ENCODE results near the gene ZC3H12C. TPM values are rescaled to one million over a fixed set of nuclear protein-coding genes. Genes with fewer than 3 reads are reported as not detected.
"Not testable (repeated sequence)": the region's sequence is repeated elsewhere in the genome, so short reads cannot be mapped to it uniquely, and the experiment has no call there.

Gene ZC3H12C
- total and polyA plus RNA-seq, 3 donors from 2014 or later = 6.8 to 17.0 (median 16.9) TPM

GRCh38 chr11:110200241-110200640 is 107.0 kb downstream of the ZC3H12C start:
- 84 to 85% methylated on average over 6 of the region's 6 CpGs for WGBS, 2 donors
- intact Hi-C loops (cut with DNase I; ENCODE audit: low total_unique reads) = loop anchor here (5.0 kb wide), 1 partner anchor 172 kb away; no protein-coding TSS in a partner anchor
- H3K27ac ChIP-seq = no peak overlapping the region
- no peaks in the 10 kb centered on the region for H3K27me3 ChIP-seq
- no peaks in the 10 kb centered on the region for H3K9me3 ChIP-seq
- no peak overlapping the region for H3K4me3 ChIP-seq
- TF ChIP-seq POLR2A (IDR thresholded peaks at IDR 0.05) = no peak
- TF ChIP-seq CTCF (IDR thresholded peaks at IDR 0.05) = no peak
- DNase-seq = no peak
- no peaks in the 10 kb centered on the region for H3K36me3 ChIP-seq (ENCODE audit: low read depth, missing control alignments)
- no peaks in the 10 kb centered on the region for H3K4me1 ChIP-seq

- no peak overlapping the region for H3K27ac ChIP-seq
- H3K4me3 ChIP-seq = no peak overlapping the region
- no peaks in the 10 kb centered on the region for H3K4me1 ChIP-seq
- intact Hi-C loops (cut with DNase I; ENCODE audit: low total_unique reads) = loop anchor here (5.0 kb wide), 1 partner anchor 171 kb away; no protein-coding TSS in a partner anchor
- H3K9me3 ChIP-seq = no peaks in the 10 kb centered on the region
- no peaks in the 10 kb centered on the region for H3K27me3 ChIP-seq
- TF ChIP-seq POLR2A (IDR thresholded peaks at IDR 0.05) (no peak), CTCF (IDR thresholded peaks at IDR 0.05) (no peak)
- 87 to 91% methylated on average over 10 of the region's 10 CpGs for WGBS, 2 donors
- no peak for DNase-seq
- H3K36me3 ChIP-seq (ENCODE audit: low read depth, missing control alignments) = no peaks in the 10 kb centered on the region
Measured at GRCh38 chr11:110200836-110201235, 107.6 kb downstream of the ZC3H12C start.

GRCh38 chr11:110207123-110207522 is 113.9 kb downstream of the ZC3H12C start:
- Histone ChIP-seq H3K4me3 (no peak overlapping the region), H3K9me3 (no peaks in the 10 kb centered on the region), H3K36me3 (ENCODE audit: low read depth, missing control alignments) (no peaks in the 10 kb centered on the region), H3K27me3 (no peaks in the 10 kb centered on the region), H3K27ac (no peak overlapping the region), H3K4me1 (no peaks in the 10 kb centered on the region)
- WGBS, 2 donors = 68 to 79% methylated on average over 6 of the region's 6 CpGs
- intact Hi-C loops (cut with DNase I; ENCODE audit: low total_unique reads) = no loop called here
- no peak for DNase-seq
- TF ChIP-seq CTCF (IDR thresholded peaks at IDR 0.05) (no peak), POLR2A (IDR thresholded peaks at IDR 0.05) (no peak)

- not testable (repeated sequence) for DNase-seq, H3K27ac ChIP-seq
Measured at GRCh38 chr11:110208678-110209312, 115.6 kb downstream of the ZC3H12C start.

GRCh38 chr11:110209313-110209694 is 116.1 kb downstream of the ZC3H12C start:
- WGBS, 2 donors = 57% methylated on average over 4 of the region's 14 CpGs; no CpG with 5 or more reads in 1 of the 2 donors
- DNase-seq; H3K27ac ChIP-seq; intact Hi-C loops (cut with DNase I; ENCODE audit: low total_unique reads); H3K9me3 ChIP-seq; H3K36me3 ChIP-seq (ENCODE audit: low read depth, missing control alignments); H3K27me3 ChIP-seq; H3K4me1 ChIP-seq; H3K4me3 ChIP-seq: not testable (repeated sequence)

More at GRCh38 chr11:110208678-110209312, 115.6 kb downstream of the ZC3H12C start:
- WGBS, 2 donors = 75 to 78% methylated on average over 13 to 29 of the region's 29 CpGs
- intact Hi-C loops (cut with DNase I; ENCODE audit: low total_unique reads); H3K4me1 ChIP-seq; H3K9me3 ChIP-seq; H3K27me3 ChIP-seq; H3K36me3 ChIP-seq (ENCODE audit: low read depth, missing control alignments); H3K4me3 ChIP-seq: not testable (repeated sequence)
